Memory B cell (primary cell): ENCODE data around the gene AFF4.
"Not testable (repeated sequence)": the region's sequence is repeated elsewhere in the genome, so short reads cannot be mapped to it uniquely, and the experiment has no call there.

Experiments
- ATAC-seq: fragments of 150-1000 bp; cut with Tn5 transposase; 2 replicates; pipeline ENCODE4 v1.10.0; 2021; ENCODE audit warnings: low read depth, mild to moderate bottlenecking, moderate library complexity
- DNase-seq, 2 donors: peaks; one replicate each; pipeline ENCODE4 v3.0.0; 2022; ENCODE audit warnings: low spot score in 2 of 2
- H3K27ac Mint-ChIP-seq: one replicate; pipeline ENCODE4 v1.8.0; 2022; ENCODE audit warnings: mild to moderate bottlenecking, moderate library complexity, mixed read lengths
- H3K27me3 Mint-ChIP-seq: one replicate; pipeline ENCODE4 v1.8.0; 2022; ENCODE audit warnings: mixed read lengths
- H3K36me3 Mint-ChIP-seq: one replicate; pipeline ENCODE4 v1.8.0; 2022; ENCODE audit warnings: mild to moderate bottlenecking, mixed read lengths
- H3K4me1 Mint-ChIP-seq: one replicate; pipeline ENCODE4 v1.8.0; 2022; ENCODE audit warnings: mixed read lengths
- H3K4me3 Mint-ChIP-seq: one replicate; pipeline ENCODE4 v1.8.0; 2022; ENCODE audit warnings: mild to moderate bottlenecking, moderate library complexity, mixed read lengths
- H3K9me3 Mint-ChIP-seq: one replicate; pipeline ENCODE4 v1.8.0; 2022; ENCODE audit warnings: mixed read lengths

AFF4 gene

GRCh38 chr5:132870801-132871200 lies 92.6 kb downstream of the AFF4 start:
- H3K4me3 Mint-ChIP-seq: no peak overlapping the region
- DNase-seq (no peak), ATAC-seq (no peak)
- H3K27me3 Mint-ChIP-seq: no peaks in the 10 kb centered on the region
- peak overlapping the region; percentile 63 for H3K27ac Mint-ChIP-seq
- peaks cover 12% of the 10 kb centered on the region for H3K4me1 Mint-ChIP-seq
- no peaks in the 10 kb centered on the region for H3K9me3 Mint-ChIP-seq
- peaks cover 9% of the 10 kb centered on the region for H3K36me3 Mint-ChIP-seq

DNA sequence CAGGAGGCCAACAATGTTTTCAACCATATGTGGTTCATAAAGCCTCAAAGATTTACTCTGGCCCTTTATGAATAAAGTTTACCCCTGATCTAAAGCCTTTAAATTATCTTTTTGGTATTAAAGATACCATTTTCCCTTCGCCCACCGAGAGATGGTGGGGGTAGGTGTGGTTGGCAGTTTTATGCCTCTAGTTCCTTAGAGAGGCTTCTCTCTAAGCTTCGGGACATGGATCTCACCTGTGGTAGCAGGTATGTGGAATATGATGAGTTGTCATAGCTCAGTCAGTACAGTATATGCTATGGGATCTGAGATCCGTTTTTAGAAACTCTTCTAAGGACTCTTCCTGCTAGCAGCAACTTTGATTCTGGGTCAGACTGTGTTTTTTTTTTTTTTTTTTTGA lies 94.7 kb downstream of the AFF4 start:
- Mint-ChIP-seq H3K4me1 (peaks cover 18% of the 10 kb centered on the region), H3K4me3 (no peak overlapping the region), H3K36me3 (peaks cover 9% of the 10 kb centered on the region), H3K9me3 (no peaks in the 10 kb centered on the region), H3K27ac (no peak overlapping the region), H3K27me3 (no peaks in the 10 kb centered on the region)
- no peak for DNase-seq
- ATAC-seq: no peak

DNA sequence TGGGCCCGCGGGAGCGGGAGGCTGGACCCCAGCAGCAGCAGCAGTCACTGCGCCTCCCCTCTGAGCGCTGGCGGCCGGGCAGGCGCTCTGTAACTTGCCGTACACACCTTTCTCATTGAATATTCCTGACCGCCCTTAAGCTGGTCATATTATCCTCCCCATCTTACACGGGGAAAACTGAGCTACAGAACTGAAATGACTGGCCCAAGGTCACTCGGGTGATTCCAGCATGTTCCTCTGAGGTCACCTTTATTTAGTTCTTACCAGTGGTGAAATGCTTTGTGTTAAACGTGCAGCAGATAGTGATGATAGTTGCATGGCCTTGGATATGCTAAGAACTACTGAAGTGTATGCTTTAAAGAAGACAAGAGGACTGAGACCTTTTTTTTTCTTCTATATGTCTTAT lies 96.4 kb downstream of the AFF4 start:
- Mint-ChIP-seq H3K27me3 (no peaks in the 10 kb centered on the region), H3K27ac (peak overlapping the region; percentile 95), H3K36me3 (peaks cover 1% of the 10 kb centered on the region)

DNA sequence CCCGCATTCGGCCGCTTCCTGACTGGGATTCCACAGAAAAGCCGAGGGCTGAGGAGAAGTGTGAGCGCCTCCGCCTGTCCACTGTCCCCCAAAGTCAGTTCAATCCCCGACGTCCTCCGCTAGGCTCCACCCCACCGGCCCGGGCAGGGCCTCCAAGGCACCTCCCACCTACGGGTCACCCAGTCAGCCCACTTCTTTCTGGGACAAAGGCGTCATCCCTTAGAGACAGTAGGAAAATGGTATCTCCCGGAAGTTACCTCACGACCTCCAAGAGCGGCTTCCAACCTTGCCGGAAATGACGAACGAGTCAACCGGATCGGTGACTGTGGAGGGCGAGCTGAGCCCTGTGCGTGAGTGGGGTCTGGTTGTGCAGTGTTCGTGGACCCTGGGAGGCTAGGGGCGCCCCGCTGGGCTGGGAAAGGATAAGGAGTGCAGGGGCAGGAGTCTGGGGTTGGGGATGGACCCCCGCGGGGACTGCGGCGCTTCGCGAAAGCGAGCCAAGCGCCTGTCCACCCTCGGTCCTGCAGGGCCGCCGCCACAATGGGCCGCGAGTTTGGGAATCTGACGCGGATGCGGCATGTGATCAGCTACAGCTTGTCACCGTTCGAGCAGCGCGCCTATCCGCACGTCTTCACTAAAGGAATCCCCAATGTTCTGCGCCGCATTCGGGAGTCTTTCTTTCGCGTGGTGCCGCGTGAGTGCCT lies 96.9 kb downstream of the AFF4 start, which contains the start of the genes GDF9 and UQCRQ:
Gene GDF9 (minus strand): TSS at position 128 of the 704 bp plus-strand sequence. CDS start 1,936 bp downstream, outside the sequence.
Gene UQCRQ (plus strand): TSS at position 301 of the 704 bp plus-strand sequence. CDS start 240 bp downstream, at position 541.
- peaks cover 18% of the 10 kb centered on the region for H3K4me1 Mint-ChIP-seq
- peak; percentile 96 for ATAC-seq
- no peaks in the 10 kb centered on the region for H3K9me3 Mint-ChIP-seq
- H3K27me3 Mint-ChIP-seq: no peaks in the 10 kb centered on the region
- H3K27ac Mint-ChIP-seq: peak within 1 kb of the TSS; percentile 95
- H3K36me3 Mint-ChIP-seq: peaks cover 1% of the 10 kb centered on the region
- H3K4me3 Mint-ChIP-seq: peak within 1 kb of the TSS; percentile 93
- DNase-seq: peak; percentile 77 to 90

More for the DNA sequence above, 96.4 kb downstream of the AFF4 start:
- H3K4me1 Mint-ChIP-seq: peaks cover 18% of the 10 kb centered on the region
- peak overlapping the region; percentile 93 for H3K4me3 Mint-ChIP-seq
- DNase-seq (no peak), ATAC-seq (no peak)
- H3K9me3 Mint-ChIP-seq: no peaks in the 10 kb centered on the region

DNA sequence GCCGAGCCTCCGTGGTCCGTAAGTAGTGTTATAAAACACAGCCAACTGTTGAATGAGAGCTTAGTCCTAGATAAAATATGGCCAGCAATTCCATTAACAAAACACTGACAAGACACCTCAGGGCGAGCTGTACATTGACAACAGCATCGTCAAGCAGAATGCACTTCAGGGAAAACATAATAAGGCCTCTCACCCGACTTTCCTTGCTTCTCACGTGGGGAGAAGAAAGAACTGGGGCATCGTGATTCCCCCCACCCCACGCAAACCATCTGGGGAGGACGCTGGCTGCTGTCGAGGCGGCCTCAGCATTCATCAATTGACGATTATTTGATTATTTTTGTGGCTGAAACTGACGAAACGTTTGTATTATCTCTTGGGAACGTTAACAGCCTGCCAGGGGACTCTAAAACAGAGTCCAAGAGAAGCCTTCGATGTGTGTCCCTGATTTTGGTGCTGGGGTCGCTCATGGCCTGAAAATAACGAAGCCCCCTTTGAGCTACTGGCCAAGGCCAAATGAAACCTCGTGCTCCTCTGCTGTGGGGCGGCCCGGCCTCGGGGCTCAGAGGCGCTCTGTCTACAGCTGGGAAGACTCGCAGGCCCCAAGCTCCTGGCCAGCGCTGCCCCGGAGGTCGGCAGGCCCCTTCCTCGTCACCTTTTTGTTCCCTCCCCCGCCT lies 97.6 kb downstream of the AFF4 start:
- Mint-ChIP-seq H3K4me3 (peak overlapping the region; percentile 93), H3K27ac (peak overlapping the region; percentile 95)

GRCh38 chr5:132860742-132861141 lies 102.7 kb downstream of the AFF4 start:
- H3K4me1 Mint-ChIP-seq: peaks cover 5% of the 10 kb centered on the region
- H3K27me3 Mint-ChIP-seq: peaks cover 2% of the 10 kb centered on the region
- H3K36me3 Mint-ChIP-seq: no peaks in the 10 kb centered on the region
- ATAC-seq: no peak
- H3K27ac Mint-ChIP-seq: no peak overlapping the region
- no peak for DNase-seq
- no peak overlapping the region for H3K4me3 Mint-ChIP-seq
- peaks cover 1% of the 10 kb centered on the region for H3K9me3 Mint-ChIP-seq

More for the DNA sequence above, 97.6 kb downstream of the AFF4 start:
- ATAC-seq (peak; percentile 12), DNase-seq (no peak)
- peaks cover 18% of the 10 kb centered on the region for H3K4me1 Mint-ChIP-seq
- no peaks in the 10 kb centered on the region for H3K9me3 Mint-ChIP-seq
- no peaks in the 10 kb centered on the region for H3K27me3 Mint-ChIP-seq
- peaks cover 1% of the 10 kb centered on the region for H3K36me3 Mint-ChIP-seq

DNA sequence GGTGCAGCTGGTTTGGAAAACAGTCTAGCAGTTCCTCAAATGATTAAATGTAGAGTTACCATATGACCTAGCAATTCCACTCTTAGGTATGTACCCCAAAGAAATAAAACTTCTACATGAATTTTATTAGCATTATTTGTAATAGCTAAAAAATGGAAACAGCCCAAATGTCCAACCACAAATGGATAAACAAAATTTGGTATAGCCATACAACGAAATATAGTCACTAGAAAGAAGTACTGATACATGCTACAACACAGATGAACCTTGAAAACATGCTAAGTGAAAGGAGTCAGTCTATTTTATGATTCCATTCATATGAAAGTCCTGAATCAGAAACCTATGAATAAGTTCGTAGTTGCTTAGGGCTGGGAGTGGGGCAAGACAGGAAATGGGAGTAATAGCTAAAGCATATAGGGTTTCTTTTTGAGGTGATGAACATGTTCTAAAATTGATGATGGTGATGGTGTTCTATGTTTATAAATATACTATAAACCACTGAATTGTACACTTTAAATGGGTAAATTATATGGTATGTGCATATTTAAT lies 103.5 kb downstream of the AFF4 start:
- Mint-ChIP-seq H3K4me3 (no peak overlapping the region), H3K27ac (no peak overlapping the region), H3K4me1 (no peaks in the 10 kb centered on the region), H3K36me3 (no peaks in the 10 kb centered on the region), H3K9me3 (peaks cover 1% of the 10 kb centered on the region), H3K27me3 (peaks cover 3% of the 10 kb centered on the region)
- no peak for DNase-seq
- ATAC-seq: no peak

DNA sequence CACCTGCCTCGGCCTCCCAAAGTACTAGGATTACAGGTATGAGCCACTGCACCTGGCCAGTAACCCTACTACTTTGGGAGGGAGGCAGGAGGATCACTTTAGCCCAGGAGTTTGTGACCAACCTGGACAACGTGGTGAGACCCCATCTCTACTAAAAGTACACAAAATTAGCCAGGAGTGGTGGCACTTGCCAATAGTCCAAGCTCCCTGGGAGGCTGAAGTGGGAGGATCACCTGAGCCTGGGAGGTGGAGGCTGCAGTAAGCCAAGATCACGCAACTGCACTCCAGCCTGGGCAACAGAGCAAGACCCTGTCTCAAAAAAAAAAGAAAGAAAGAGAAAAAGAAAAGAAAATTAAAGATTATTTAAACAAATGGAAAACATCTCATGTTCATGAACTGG lies 107.4 kb downstream of the AFF4 start:
- Mint-ChIP-seq H3K9me3 (peaks cover 1% of the 10 kb centered on the region), H3K27ac (no peak overlapping the region), H3K27me3 (peaks cover 5% of the 10 kb centered on the region), H3K4me3 (no peak overlapping the region), H3K36me3 (no peaks in the 10 kb centered on the region), H3K4me1 (no peaks in the 10 kb centered on the region)
- ATAC-seq: no peak
- DNase-seq: no peak

DNA sequence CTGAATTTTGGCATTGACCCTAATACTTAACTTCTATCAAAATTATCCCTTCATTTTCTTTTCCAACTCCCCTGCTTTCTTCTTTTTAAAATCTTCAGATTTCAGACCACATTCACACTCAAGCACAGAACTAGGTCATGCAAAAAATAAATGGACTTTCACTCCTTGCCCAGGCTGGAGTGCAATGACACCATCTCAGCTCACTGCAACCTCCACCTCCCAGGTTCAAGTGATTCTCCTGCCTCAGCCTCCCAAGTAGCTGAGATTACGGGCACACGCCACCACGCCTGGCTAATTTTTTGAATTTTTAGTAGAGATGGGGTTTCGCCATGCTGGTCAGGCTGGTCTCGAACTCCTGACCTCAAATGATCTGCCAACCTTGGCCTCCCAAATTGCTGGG lies 108.4 kb downstream of the AFF4 start:
- H3K4me3 Mint-ChIP-seq, H3K9me3 Mint-ChIP-seq, H3K27ac Mint-ChIP-seq, ATAC-seq, H3K36me3 Mint-ChIP-seq, H3K27me3 Mint-ChIP-seq, DNase-seq, H3K4me1 Mint-ChIP-seq: not testable (repeated sequence)

DNA sequence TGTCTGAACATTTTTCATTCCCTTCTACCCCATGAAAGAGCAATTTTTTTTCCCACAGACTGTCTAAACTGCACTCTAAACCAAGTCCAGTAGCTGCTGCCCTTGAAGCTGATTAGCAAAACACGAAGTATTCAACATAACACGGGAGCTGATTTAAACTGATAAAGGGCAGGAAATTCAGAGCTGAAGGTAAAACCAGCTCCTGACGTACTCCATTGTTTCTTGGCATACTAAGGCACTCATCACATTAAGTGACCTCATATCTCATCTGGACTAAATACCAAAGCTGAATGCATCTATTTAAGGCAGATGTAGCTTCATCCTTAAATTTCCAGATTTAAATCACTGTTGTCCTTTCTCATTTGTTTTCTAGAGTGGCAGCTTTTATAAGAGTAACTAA lies 109.1 kb downstream of the AFF4 start:
- H3K27ac Mint-ChIP-seq: no peak overlapping the region
- peaks cover 2% of the 10 kb centered on the region for H3K4me1 Mint-ChIP-seq
- peaks cover 7% of the 10 kb centered on the region for H3K27me3 Mint-ChIP-seq
- DNase-seq (no peak), ATAC-seq (no peak)
- H3K36me3 Mint-ChIP-seq: no peaks in the 10 kb centered on the region
- no peak overlapping the region for H3K4me3 Mint-ChIP-seq
- peaks cover 1% of the 10 kb centered on the region for H3K9me3 Mint-ChIP-seq

DNA sequence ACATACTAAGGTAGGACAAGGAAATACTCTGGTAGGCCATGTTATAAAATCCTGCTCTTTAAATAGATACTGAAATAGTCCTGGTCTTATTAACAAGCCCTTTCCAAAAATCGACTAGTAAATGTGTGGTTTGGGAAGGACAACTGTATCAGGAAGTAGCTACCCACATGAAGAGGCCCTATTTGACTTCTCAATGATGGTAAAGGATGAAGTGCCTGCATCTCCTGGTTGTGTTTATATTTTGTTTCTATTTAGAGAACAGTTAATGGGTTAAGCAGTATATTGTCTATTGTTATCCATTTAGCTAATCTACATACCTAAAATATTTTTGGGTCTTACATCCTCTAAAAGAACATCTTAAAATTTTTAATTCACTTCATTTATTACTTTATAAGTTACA lies 109.6 kb downstream of the AFF4 start:
- DNase-seq (no peak), ATAC-seq (no peak)
- no peaks in the 10 kb centered on the region for H3K36me3 Mint-ChIP-seq
- H3K27me3 Mint-ChIP-seq: peaks cover 7% of the 10 kb centered on the region
- peaks cover 2% of the 10 kb centered on the region for H3K4me1 Mint-ChIP-seq
- no peak overlapping the region for H3K27ac Mint-ChIP-seq
- peaks cover 1% of the 10 kb centered on the region for H3K9me3 Mint-ChIP-seq
- no peak overlapping the region for H3K4me3 Mint-ChIP-seq

GRCh38 chr5:132853323-132853722 lies 110.1 kb downstream of the AFF4 start:
- H3K4me3 Mint-ChIP-seq: no peak overlapping the region
- H3K27me3 Mint-ChIP-seq: peaks cover 7% of the 10 kb centered on the region
- no peak overlapping the region for H3K27ac Mint-ChIP-seq
- ATAC-seq: no peak
- DNase-seq: no peak
- H3K36me3 Mint-ChIP-seq: no peaks in the 10 kb centered on the region
- peaks cover 1% of the 10 kb centered on the region for H3K9me3 Mint-ChIP-seq
- H3K4me1 Mint-ChIP-seq: peaks cover 2% of the 10 kb centered on the region

DNA sequence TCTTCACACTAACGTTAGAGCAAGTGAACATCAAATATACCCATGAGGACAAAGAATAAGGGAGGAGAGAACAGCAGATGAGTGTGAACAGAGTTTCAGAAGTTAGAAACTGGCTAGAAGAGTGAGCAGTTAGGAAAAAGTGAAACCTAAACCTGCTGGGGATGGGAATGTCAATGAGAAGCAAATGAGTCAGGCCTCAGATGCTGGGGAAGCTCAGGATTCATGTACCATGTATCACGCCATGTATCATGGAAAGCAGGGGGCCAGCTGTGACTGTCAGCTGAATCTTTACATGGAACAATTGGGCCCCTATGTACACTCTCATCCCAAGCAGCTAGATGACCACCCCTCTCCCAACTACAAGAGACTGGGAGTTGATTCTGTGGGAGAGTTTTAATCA lies 113.4 kb downstream of the AFF4 start:
- Mint-ChIP-seq H3K9me3 (no peaks in the 10 kb centered on the region), H3K27ac (no peak overlapping the region), H3K36me3 (no peaks in the 10 kb centered on the region), H3K27me3 (peaks cover 4% of the 10 kb centered on the region), H3K4me1 (peaks cover 2% of the 10 kb centered on the region), H3K4me3 (no peak overlapping the region)
- DNase-seq: no peak
- no peak for ATAC-seq

- H3K4me3 Mint-ChIP-seq: no peak overlapping the region
- no peaks in the 10 kb centered on the region for H3K9me3 Mint-ChIP-seq
- H3K36me3 Mint-ChIP-seq: no peaks in the 10 kb centered on the region
- H3K27me3 Mint-ChIP-seq: peaks cover 4% of the 10 kb centered on the region
- no peak for DNase-seq
- H3K4me1 Mint-ChIP-seq: peaks cover 2% of the 10 kb centered on the region
- no peak overlapping the region for H3K27ac Mint-ChIP-seq
- no peak for ATAC-seq
Observed at GRCh38 chr5:132849347-132849746, 114.1 kb downstream of the AFF4 start.
